ENCODE data around the gene COA8. TPM values are rescaled to one million over a fixed set of nuclear protein-coding genes. Genes with fewer than 3 reads are reported as not detected.
"Not testable (repeated sequence)": the region's sequence is repeated elsewhere in the genome, so short reads cannot be mapped to it uniquely, and the experiment has no call there.

COA8 gene
- total RNA-seq, 1 donor from 2014 or later = 38.9 TPM

- DNase-seq (ENCODE audit: extremely low read depth, low read depth, low spot score) = no peak
These were observed 6.2 kb downstream of the COA8 start for GRCh38 chr14:103568952-103569351.

GRCh38 chr14:103569408-103569807 lies 6.6 kb downstream of the COA8 start:
- DNase-seq (ENCODE audit: extremely low read depth, low read depth, low spot score) = no peak

GRCh38 chr14:103574104-103574503 lies 11.3 kb downstream of the COA8 start:
- no peak for DNase-seq (ENCODE audit: extremely low read depth, low read depth, low spot score)

- DNase-seq (ENCODE audit: extremely low read depth, low read depth, low spot score) = no peak
These were observed 12.0 kb downstream of the COA8 start for GRCh38 chr14:103574707-103575285.

GRCh38 chr14:103576371-103577024 lies 13.7 kb downstream of the COA8 start:
- peak; percentile 55 for DNase-seq (ENCODE audit: extremely low read depth, low read depth, low spot score)

- no peak for DNase-seq (ENCODE audit: extremely low read depth, low read depth, low spot score)
These were observed 15.8 kb downstream of the COA8 start for GRCh38 chr14:103578401-103579075.

GRCh38 chr14:103581206-103581605 lies 18.4 kb downstream of the COA8 start:
- no peak for DNase-seq (ENCODE audit: extremely low read depth, low read depth, low spot score)

GRCh38 chr14:103581954-103582703 lies 19.4 kb downstream of the COA8 start:
- DNase-seq (ENCODE audit: extremely low read depth, low read depth, low spot score) = no peak

- no peak for DNase-seq (ENCODE audit: extremely low read depth, low read depth, low spot score)
These were observed 21.7 kb downstream of the COA8 start for GRCh38 chr14:103584326-103584915.

- DNase-seq (ENCODE audit: extremely low read depth, low read depth, low spot score) = no peak
These were observed 30.8 kb downstream of the COA8 start for GRCh38 chr14:103593577-103593976.

- DNase-seq (ENCODE audit: extremely low read depth, low read depth, low spot score) = no peak
These were observed 31.5 kb downstream of the COA8 start for GRCh38 chr14:103594265-103594664.

GRCh38 chr14:103597623-103598377 lies 35.0 kb downstream of the COA8 start:
- DNase-seq (ENCODE audit: extremely low read depth, low read depth, low spot score) = no peak

- no peak for DNase-seq (ENCODE audit: extremely low read depth, low read depth, low spot score)
These were observed 37.7 kb downstream of the COA8 start for GRCh38 chr14:103600503-103600902.

GRCh38 chr14:103604620-103605019 lies 41.9 kb downstream of the COA8 start:
- DNase-seq (ENCODE audit: extremely low read depth, low read depth, low spot score) = no peak

GRCh38 chr14:103606963-103607668 lies 44.4 kb downstream of the COA8 start:
- DNase-seq (ENCODE audit: extremely low read depth, low read depth, low spot score) = no peak

- no peak for DNase-seq (ENCODE audit: extremely low read depth, low read depth, low spot score)
These were observed 45.1 kb downstream of the COA8 start for GRCh38 chr14:103607822-103608221.

- DNase-seq (ENCODE audit: extremely low read depth, low read depth, low spot score) = not testable (repeated sequence)
These were observed 46.3 kb downstream of the COA8 start for GRCh38 chr14:103609081-103609480.

- DNase-seq (ENCODE audit: extremely low read depth, low read depth, low spot score) = no peak
These were observed 48.5 kb downstream of the COA8 start for GRCh38 chr14:103611215-103611614.

GRCh38 chr14:103613517-103613916 lies 50.8 kb downstream of the COA8 start:
- DNase-seq (ENCODE audit: extremely low read depth, low read depth, low spot score) = no peak
